Testis (tissue), 2 donors: Measurements from ENCODE around the gene NFATC1.

Experiments used
- POLR2A ChIP-seq: fragments of 450-650 bp; IDR thresholded peaks from one replicate; pipeline ENCODE4 v1.6.1; 2017; ENCODE audit warnings: antibody characterized with exemption, mild to moderate bottlenecking, moderate library complexity
- TF ChIP-seq, protein P1 (sequence below), 3 experiments: fragments of 450-650 bp in 2 of 3; fragments of 200-600 bp in 1 of 3; sonication (generic) in 1 of 3; IDR thresholded peaks; one replicate each; pipeline ENCODE4 v1.5.1; 2016 to 2019; ENCODE audit warnings: antibody characterized with exemption in 3 of 3, mild to moderate bottlenecking in 2 of 3, moderate library complexity in 1 of 3

DNA sequence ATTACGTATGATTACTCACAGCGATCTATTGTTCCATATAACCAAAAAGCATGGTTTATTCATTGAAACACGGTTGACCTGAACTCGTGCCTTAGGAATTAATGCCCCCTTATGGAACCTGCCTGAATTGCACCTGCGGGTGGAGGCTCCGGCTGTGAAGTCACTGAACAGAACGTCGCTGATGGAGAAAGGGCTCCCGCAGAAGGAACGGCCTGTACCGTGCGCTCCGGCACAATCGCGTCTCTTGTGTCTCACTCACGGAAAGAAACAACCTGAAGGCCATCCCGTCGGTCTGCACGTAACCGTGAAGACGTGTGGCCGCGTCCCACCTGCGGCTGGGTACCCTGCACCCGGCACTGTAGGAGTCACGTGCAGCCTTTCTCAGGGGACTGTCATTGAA is 133.1 kb downstream of the NFATC1 start:
- TF ChIP-seq, protein P1, sequence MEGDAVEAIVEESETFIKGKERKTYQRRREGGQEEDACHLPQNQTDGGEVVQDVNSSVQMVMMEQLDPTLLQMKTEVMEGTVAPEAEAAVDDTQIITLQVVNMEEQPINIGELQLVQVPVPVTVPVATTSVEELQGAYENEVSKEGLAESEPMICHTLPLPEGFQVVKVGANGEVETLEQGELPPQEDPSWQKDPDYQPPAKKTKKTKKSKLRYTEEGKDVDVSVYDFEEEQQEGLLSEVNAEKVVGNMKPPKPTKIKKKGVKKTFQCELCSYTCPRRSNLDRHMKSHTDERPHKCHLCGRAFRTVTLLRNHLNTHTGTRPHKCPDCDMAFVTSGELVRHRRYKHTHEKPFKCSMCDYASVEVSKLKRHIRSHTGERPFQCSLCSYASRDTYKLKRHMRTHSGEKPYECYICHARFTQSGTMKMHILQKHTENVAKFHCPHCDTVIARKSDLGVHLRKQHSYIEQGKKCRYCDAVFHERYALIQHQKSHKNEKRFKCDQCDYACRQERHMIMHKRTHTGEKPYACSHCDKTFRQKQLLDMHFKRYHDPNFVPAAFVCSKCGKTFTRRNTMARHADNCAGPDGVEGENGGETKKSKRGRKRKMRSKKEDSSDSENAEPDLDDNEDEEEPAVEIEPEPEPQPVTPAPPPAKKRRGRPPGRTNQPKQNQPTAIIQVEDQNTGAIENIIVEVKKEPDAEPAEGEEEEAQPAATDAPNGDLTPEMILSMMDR (IDR thresholded peaks at IDR 0.05), result peak; percentile 81 to 88 (median 87)
- TF ChIP-seq POLR2A, result no peak
